ENCODE measurements around the gene PTCH1. TPM values are rescaled to one million over a fixed set of nuclear protein-coding genes. Genes with fewer than 3 reads are reported as not detected.

Gene PTCH1
- total RNA-seq, 3 donors from 2014 or later, result 6.6 to 9.9 (median 6.6) TPM

GRCh38 chr9:95407524-95407923 lies 109.2 kb downstream of the PTCH1 start:
- TF ChIP-seq CTCF (IDR thresholded peaks at IDR 0.05) (no peak), POLR2AphosphoS5 (IDR thresholded peaks at IDR 0.05) (no peak), POLR2A (IDR thresholded peaks at IDR 0.05) (no peak)
- DNase-seq (ENCODE audit: low spot score in 2 of 2), result no peak
- Histone ChIP-seq H3K27ac (peak overlapping the region in 1 of 2 donors; percentile 48), H3K4me1 (no peaks in the 10 kb centered on the region), H3K4me3 (no peak overlapping the region), H3K27me3 (no peaks in the 10 kb centered on the region), H3K36me3 (no peaks in the 10 kb centered on the region), H3K9me3 (no peaks in the 10 kb centered on the region)
- intact Hi-C loops (cut with DNase I; ENCODE audit: low total_unique reads), result no loop called here

GRCh38 chr9:95406121-95406520 lies 110.7 kb downstream of the PTCH1 start:
- no peak overlapping the region for H3K4me3 ChIP-seq
- DNase-seq (ENCODE audit: low spot score in 2 of 2), result no peak
- no peaks in the 10 kb centered on the region for H3K9me3 ChIP-seq
- intact Hi-C loops (cut with DNase I; ENCODE audit: low total_unique reads), result no loop called here
- no peaks in the 10 kb centered on the region for H3K27me3 ChIP-seq
- peak overlapping the region in 1 of 2 donors; percentile 77 for H3K27ac ChIP-seq
- H3K36me3 ChIP-seq, result no peaks in the 10 kb centered on the region
- no peak for TF ChIP-seq POLR2AphosphoS5 (IDR thresholded peaks at IDR 0.05)
- TF ChIP-seq CTCF (IDR thresholded peaks at IDR 0.05), result no peak
- no peak for TF ChIP-seq POLR2A (IDR thresholded peaks at IDR 0.05)
- H3K4me1 ChIP-seq, result no peaks in the 10 kb centered on the region

- no peak overlapping the region for H3K27ac ChIP-seq
- intact Hi-C loops (cut with DNase I; ENCODE audit: low total_unique reads), result no loop called here
- TF ChIP-seq CTCF (IDR thresholded peaks at IDR 0.05), result no peak
- TF ChIP-seq POLR2A (IDR thresholded peaks at IDR 0.05), result no peak
- no peak for TF ChIP-seq POLR2AphosphoS5 (IDR thresholded peaks at IDR 0.05)
- H3K4me3 ChIP-seq, result no peak overlapping the region
- H3K36me3 ChIP-seq, result no peaks in the 10 kb centered on the region
- H3K27me3 ChIP-seq, result no peaks in the 10 kb centered on the region
- no peak for DNase-seq (ENCODE audit: low spot score in 2 of 2)
- no peaks in the 10 kb centered on the region for H3K4me1 ChIP-seq
- H3K9me3 ChIP-seq, result no peaks in the 10 kb centered on the region
Measured at GRCh38 chr9:95399261-95399660, 117.5 kb downstream of the PTCH1 start.

Other genes starting within 250 kb of the PTCH1 start
- gene FANCC, start 199.3 kb downstream of the PTCH1 start, total RNA-seq, result 10 to 100 TPM in 1 of 3 donors, 1 to 10 TPM in 2; 4.2 to 11.4 (median 9.2) TPM